ENCODE measurements around the gene RHOU.
A peak's percentile ranks its signal among the peaks of the same experiment; 100 is the strongest.

RHOU gene

DNA sequence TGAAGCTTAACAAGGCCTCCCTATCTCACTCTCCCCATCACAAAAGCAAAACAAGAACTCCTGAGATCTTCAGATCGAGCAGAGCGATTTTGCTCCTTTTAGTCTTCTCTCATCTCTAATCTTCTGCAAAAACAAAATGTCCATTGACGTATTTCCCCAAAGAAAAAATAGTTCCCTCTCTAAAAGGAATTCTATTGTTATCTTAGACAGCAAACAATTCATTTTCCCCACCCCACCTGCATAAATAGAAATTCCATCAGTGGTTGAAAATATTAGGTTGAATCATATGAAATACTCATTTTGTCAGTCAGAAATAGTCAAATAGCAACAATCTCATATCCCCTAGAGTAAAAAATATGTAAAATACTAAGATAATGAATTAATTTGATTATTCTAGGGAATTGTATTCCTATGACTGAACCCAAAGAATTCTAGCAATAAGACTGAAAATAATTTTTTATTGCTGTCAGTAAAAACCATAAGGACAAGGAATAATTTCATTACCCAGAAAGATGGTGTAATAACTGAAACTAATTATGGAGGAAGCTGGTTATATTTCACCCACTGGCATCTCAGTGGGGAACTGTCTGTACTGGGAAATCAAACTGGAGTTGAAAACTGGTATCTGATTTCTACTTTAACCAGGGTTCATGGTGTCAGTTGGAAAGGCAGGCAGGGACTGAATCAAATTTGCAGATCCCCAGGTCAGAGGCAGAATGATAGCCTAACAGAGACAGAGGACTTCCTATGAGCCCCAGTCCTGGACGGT is 51.3 kb downstream of the RHOU start:
- no peak for DNase-seq

DNA sequence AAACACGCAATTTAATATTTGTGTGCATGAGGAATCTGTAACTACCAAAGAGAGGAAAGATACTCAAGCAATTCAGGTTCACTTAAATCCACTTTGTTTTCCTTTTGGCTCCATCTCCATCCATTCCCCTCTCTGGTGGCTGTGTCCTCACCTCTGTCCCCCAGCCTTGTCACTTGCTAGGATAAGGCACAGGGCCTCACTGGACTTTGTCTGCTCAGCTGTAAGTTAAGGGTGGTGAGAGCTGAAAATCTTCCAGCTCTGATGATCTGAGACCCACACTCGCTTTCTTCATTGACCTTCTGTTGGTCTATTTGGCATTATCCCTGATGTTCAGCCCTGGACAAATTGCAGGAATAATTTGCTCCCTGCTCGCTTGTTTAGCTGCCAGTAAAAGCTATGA is 56.5 kb downstream of the RHOU start:
- DNase-seq = no peak

GRCh38 chr1:228792601-228793000 is 57.3 kb downstream of the RHOU start:
- peak in 2 of 3 experiments; percentile 15 to 75 for DNase-seq

- DNase-seq = no peak
Observed at GRCh38 chr1:228793032-228793431, 57.8 kb downstream of the RHOU start.

DNA sequence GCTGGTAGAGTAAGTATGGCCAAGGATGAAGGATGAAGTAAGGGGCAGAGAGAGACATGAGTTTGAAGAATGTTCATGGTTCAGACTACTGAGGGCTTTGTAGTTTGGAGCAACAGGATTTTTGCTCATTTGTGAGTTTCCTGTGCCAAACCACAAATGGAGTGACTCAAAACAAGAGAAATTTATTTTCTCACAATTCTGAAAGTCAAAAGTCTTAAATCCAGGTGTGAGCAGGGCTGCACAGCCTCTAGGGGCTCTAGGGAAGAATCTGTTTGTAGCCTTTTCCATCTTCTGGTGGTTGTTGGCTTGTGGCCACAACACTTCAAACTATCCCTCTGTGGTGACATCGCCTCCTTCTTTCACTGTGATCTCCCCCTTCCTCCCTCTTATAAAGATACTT is 58.9 kb downstream of the RHOU start:
- no peak for DNase-seq

DNA sequence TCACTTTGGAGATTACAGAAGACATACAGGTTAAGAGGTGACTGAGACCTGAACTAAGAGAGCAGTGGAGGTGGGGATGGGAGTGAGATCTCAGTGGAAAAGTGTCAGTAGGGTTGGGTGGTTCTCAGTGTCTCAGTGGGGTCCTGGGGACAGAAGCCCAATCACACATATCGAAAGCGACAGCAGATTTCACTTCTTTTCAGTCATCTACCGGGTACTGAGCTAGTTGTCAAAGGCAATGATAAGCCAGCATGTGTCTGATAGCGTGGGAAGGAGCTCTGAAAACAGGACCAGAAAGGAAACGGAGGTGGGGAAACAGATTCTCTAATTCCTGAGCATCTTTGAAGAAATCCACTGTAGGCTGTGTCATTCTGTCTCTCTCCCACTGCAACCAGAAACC is 59.5 kb downstream of the RHOU start:
- no peak for DNase-seq

- no peak for DNase-seq
Observed at GRCh38 chr1:228795596-228795995, 60.3 kb downstream of the RHOU start.
